PC-3 (cell line): ENCODE measurements around the gene HPN. TPM values are rescaled to one million over a fixed set of nuclear protein-coding genes. Genes with fewer than 3 reads are reported as not detected.

Experiments
- ATAC-seq: fragments of 200-7000 bp; cut with Tn5 transposase; 2 replicates; pipeline ENCODE4 v1.9.1; 2020; ENCODE audit warnings: mild to moderate bottlenecking, moderate library complexity
- BruUV-seq: library from RNA; stranded (reverse); fragments of 400-500 nt; replicated peaks from 2 replicates; lab custom pipeline; 2021; lab: Mats Ljungman, UMichigan
- CTCF ChIA-PET: fragments of 300-600 bp; sonication (Branson Sonifier 250); formaldehyde crosslinking; loops from one replicate; lab custom pipeline; 2022; ENCODE audit warnings: antibody characterized with exemption; lab: Charles Lee
- POLR2A ChIA-PET: fragments of 300-600 bp; sonication (Branson Sonifier 250); formaldehyde crosslinking; loops from one replicate; lab custom pipeline; 2022; ENCODE audit warnings: antibody characterized with exemption; ENCODE audit not compliant: unreplicated experiment; lab: Charles Lee
- DNase-seq: peaks from one replicate; pipeline ENCODE4 v3.0.0-alpha.2; 2015
- H2AFZ ChIP-seq: fragments of 300-600 bp; sonication (generic); 2 replicates; pipeline ENCODE4 v1.6.0; 2016; ENCODE audit warnings: antibody characterized with exemption, low read length
- H3F3A ChIP-seq: fragments of 300-600 bp; sonication (generic); one replicate; pipeline ENCODE4 v1.6.0; 2017; ENCODE audit warnings: antibody characterized with exemption, low read length, control low read depth, mild to moderate bottlenecking; ENCODE audit not compliant: unreplicated experiment
- H3K27ac ChIP-seq: fragments of 300-600 bp; sonication (generic); 2 replicates; pipeline ENCODE4 v1.5.1; 2016; ENCODE audit warnings: mild to moderate bottlenecking, low read length
- H3K27me3 ChIP-seq: fragments of 300-600 bp; sonication (generic); 2 replicates; pipeline ENCODE4 v1.6.1; 2016; ENCODE audit warnings: low read length, mixed read lengths
- H3K36me3 ChIP-seq: fragments of 300-600 bp; sonication (generic); 2 replicates; pipeline ENCODE4 v1.6.1; 2016; ENCODE audit warnings: low read depth, mixed run types, low read length, mixed read lengths
- H3K4me1 ChIP-seq: fragments of 300-600 bp; sonication (generic); 2 replicates; pipeline ENCODE4 v1.5.1; 2016; ENCODE audit warnings: low read length; ENCODE audit not compliant: insufficient read depth
- H3K4me2 ChIP-seq: fragments of 300-600 bp; sonication (generic); 2 replicates; pipeline ENCODE4 v1.6.0; 2016; ENCODE audit warnings: low read length
- H3K4me3 ChIP-seq: fragments of 300-600 bp; sonication (generic); 2 replicates; pipeline ENCODE4 v1.5.1; 2016; ENCODE audit warnings: mild to moderate bottlenecking, low read length, mixed read lengths
- H3K79me2 ChIP-seq: fragments of 300-600 bp; sonication (generic); 2 replicates; pipeline ENCODE4 v1.6.1; 2017; ENCODE audit warnings: low read length, mixed read lengths
- H3K9ac ChIP-seq: fragments of 300-600 bp; sonication (generic); 2 replicates; pipeline ENCODE4 v1.6.0; 2016; ENCODE audit warnings: mild to moderate bottlenecking, low read length
- H3K9me2 ChIP-seq: fragments of 300-600 bp; sonication (generic); replicated peaks from 2 replicates; pipeline ENCODE4 v1.6.1; 2016; ENCODE audit warnings: mixed run types, low read length, mixed read lengths
- H3K9me3 ChIP-seq: fragments of 300-600 bp; sonication (generic); 2 replicates; pipeline ENCODE4 v1.6.1; 2016; ENCODE audit warnings: low read length, mixed read lengths
- H4K20me1 ChIP-seq: fragments of 300-600 bp; sonication (generic); 2 replicates; pipeline ENCODE4 v1.6.1; 2016; ENCODE audit warnings: low read length, mixed read lengths
- CTCF ChIP-seq: fragments of 300-600 bp; sonication (generic); conservative IDR thresholded peaks from 2 replicates; pipeline ENCODE4 v1.5.1; 2017; ENCODE audit warnings: antibody characterized with exemption, low read depth, mild to moderate bottlenecking, low read length
- EZH2 ChIP-seq: fragments of 300-600 bp; sonication (generic); IDR thresholded peaks from one replicate; pipeline ENCODE4 v1.6.1; 2017; ENCODE audit warnings: antibody characterized with exemption, mild to moderate bottlenecking, low read length; ENCODE audit not compliant: unreplicated experiment
- EZH2phosphoT487 ChIP-seq: fragments of 300-600 bp; sonication (generic); IDR thresholded peaks from 2 replicates; pipeline ENCODE4 v1.6.1; 2018; ENCODE audit warnings: mild to moderate bottlenecking, antibody characterized with exemption, low read length, borderline replicate concordance
- intact Hi-C: fragments of 100-400 bp; cut with micrococcal nuclease; formaldehyde crosslinking; loops from 2 replicates; pipeline ENCODE4 v1.9.0; 2023
- total RNA-seq: library from RNA; depleted of rRNA; stranded (reverse); fragments of >200 nt; gene quantifications from 2 replicates; pipeline ENCODE4 v1.2.3, GENCODE V29; 2014

The HPN gene
- total RNA-seq, 1 experiment from 2014 or later: 0.18 TPM

DNA sequence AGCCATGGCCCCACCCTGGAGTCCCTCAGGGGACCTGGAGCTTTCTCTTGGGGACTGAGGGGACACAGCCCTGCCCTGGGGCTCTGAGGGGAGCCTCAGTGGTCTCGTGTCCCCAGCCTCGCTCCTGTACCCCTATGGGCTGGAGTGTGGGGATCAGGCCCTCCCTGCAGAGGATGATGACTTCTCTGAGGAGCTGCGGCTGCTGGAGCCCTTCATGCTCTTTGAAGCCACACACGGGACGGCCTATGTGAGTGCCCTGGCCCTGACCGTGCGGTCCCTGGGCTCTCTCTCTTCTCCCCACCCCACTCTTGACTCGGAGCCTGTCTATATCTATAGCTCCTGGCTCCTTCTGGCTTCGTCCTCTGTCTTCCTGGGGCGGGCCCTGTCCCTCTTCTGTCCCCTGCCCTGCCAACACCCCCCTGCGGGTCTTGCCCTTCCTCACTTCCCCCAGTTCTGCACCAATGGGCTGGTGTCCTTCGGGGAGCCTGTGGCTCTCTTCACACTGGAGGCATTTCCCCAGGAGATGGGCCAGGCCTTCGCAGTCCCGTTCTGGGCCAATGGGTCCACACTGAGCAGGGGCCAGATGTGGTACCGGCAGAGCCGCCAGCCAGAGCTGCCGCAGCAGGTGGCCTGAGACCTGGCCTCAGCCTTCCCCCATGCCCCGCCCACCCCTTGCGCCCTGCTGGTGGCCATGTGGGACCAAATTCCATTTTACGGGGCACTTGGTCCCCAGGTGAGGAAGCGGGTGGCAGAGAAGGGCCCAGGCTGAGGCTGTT is 33.1 kb downstream of the HPN start:
- DNase-seq (no peak), ATAC-seq (no peak)
- H3K9ac ChIP-seq: no peak overlapping the region
- H3K9me3 ChIP-seq: no peaks in the 10 kb centered on the region
- no peak overlapping the region for H2AFZ ChIP-seq
- H3K27me3 ChIP-seq: no peaks in the 10 kb centered on the region
- no peaks in the 10 kb centered on the region for H3K4me1 ChIP-seq
- POLR2A ChIA-PET: no interaction called here
- H4K20me1 ChIP-seq: no peaks in the 10 kb centered on the region
- CTCF ChIA-PET: no interaction called here
- no peak overlapping the region for H3K27ac ChIP-seq
- intact Hi-C loops: no loop called here
- H3K79me2 ChIP-seq: no peaks in the 10 kb centered on the region
- no peak overlapping the region for H3K4me2 ChIP-seq
- TF ChIP-seq CTCF: no peak
- TF ChIP-seq EZH2phosphoT487: no peak
- no peak for TF ChIP-seq EZH2
- H3K36me3 ChIP-seq: no peaks in the 10 kb centered on the region
- no peaks in the 10 kb centered on the region for H3F3A ChIP-seq
- no peak overlapping the region for H3K4me3 ChIP-seq
- H3K9me2 ChIP-seq: no peaks in the 10 kb centered on the region
- no TSS peak for BruUV-seq

- DNase-seq: no peak
- no peaks in the 10 kb centered on the region for H3K27me3 ChIP-seq
- POLR2A ChIA-PET: no interaction called here
- no peak overlapping the region for H2AFZ ChIP-seq
- BruUV-seq: no TSS peak
- no peak overlapping the region for H3K4me3 ChIP-seq
- H3F3A ChIP-seq: no peaks in the 10 kb centered on the region
- no peaks in the 10 kb centered on the region for H3K36me3 ChIP-seq
- intact Hi-C loops: no loop called here
- no peak overlapping the region for H3K9ac ChIP-seq
- ATAC-seq: no peak
- H3K79me2 ChIP-seq: no peaks in the 10 kb centered on the region
- no peak overlapping the region for H3K4me2 ChIP-seq
- H3K27ac ChIP-seq: no peak overlapping the region
- TF ChIP-seq EZH2phosphoT487 (no peak), EZH2 (no peak), CTCF (no peak)
- H3K9me3 ChIP-seq: no peaks in the 10 kb centered on the region
- H4K20me1 ChIP-seq: no peaks in the 10 kb centered on the region
- no peaks in the 10 kb centered on the region for H3K4me1 ChIP-seq
- CTCF ChIA-PET: no interaction called here
- H3K9me2 ChIP-seq: no peaks in the 10 kb centered on the region
Observed at GRCh38 chr19:35075202-35076025, 33.9 kb downstream of the HPN start.

DNA sequence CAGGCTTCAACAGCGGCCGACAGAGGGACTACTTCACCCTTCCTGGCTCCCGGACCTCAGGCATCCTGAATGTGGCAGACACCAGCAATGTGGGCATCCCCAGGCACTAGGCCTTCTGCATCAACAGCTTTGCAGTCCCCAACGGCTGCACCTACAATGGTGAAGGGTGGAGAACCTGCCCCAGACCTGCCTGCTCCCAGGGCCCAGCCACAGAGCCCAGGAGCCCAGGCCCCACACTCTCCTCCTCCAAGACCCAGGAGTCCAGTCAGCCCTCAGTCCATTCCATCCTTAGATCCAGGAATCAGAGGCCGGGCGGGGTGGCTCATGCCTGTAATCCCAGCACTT is 34.5 kb downstream of the HPN start:
- Histone ChIP-seq H3K4me3 (no peak overlapping the region), H3K27me3 (no peaks in the 10 kb centered on the region), H3K9me3 (no peaks in the 10 kb centered on the region), H3K4me2 (no peak overlapping the region), H3K9me2 (no peaks in the 10 kb centered on the region), H3K4me1 (no peaks in the 10 kb centered on the region), H2AFZ (no peak overlapping the region), H3K79me2 (no peaks in the 10 kb centered on the region), H3K9ac (no peak overlapping the region), H3K27ac (no peak overlapping the region), H4K20me1 (no peaks in the 10 kb centered on the region), H3F3A (no peaks in the 10 kb centered on the region), H3K36me3 (no peaks in the 10 kb centered on the region)
- TF ChIP-seq CTCF (no peak), EZH2 (no peak), EZH2phosphoT487 (no peak)
- no TSS peak for BruUV-seq
- no peak for DNase-seq
- ATAC-seq: no peak
- ChIA-PET POLR2A (no interaction called here), CTCF (no interaction called here)
- intact Hi-C loops: no loop called here
